Adrenal gland (tissue), 12 donors: ENCODE data around the gene ABCB9. TPM values are rescaled to one million over a fixed set of nuclear protein-coding genes. Genes with fewer than 3 reads are reported as not detected.

Experiments
- DNase-seq, 7 donors: peaks; one replicate each; pipeline ENCODE4 v3.0.0-alpha.2; 2019 to 2020
- H3K27ac ChIP-seq, 5 donors: fragments of 200-600 bp; sonication (generic) in 4 of 5; 1 replicate in 3 of 5; 2 replicates in 2 of 5; pipeline versions ENCODE4 v1.5.1 to v1.8.0; 2016 to 2020; ENCODE audit warnings: mild to moderate bottlenecking in 1 of 5
- H3K27me3 ChIP-seq: fragments of 200-600 bp; 2 replicates; pipeline ENCODE4 v1.8.0; 2021
- H3K36me3 ChIP-seq, 2 donors: fragments of 200-600 bp; replicated peaks in 1 of 2; 1 replicate in 1 of 2; 2 replicates in 1 of 2; pipeline versions ENCODE4 v1.5.1 to v1.8.0; 2018 to 2022
- H3K4me1 ChIP-seq, 2 donors: fragments of 200-600 bp; replicated peaks in 1 of 2; 1 replicate in 1 of 2; 2 replicates in 1 of 2; pipeline versions ENCODE4 v1.5.1 to v1.8.0; 2018 to 2021
- H3K4me3 ChIP-seq, 4 donors: fragments of 200-600 bp; sonication (generic) in 3 of 4; one replicate each; pipeline ENCODE4 v1.5.1; 2016 to 2018
- H3K9me3 ChIP-seq, 3 donors: fragments of 200-600 bp; sonication (generic) in 1 of 3; replicated peaks in 1 of 3; 1 replicate in 2 of 3; 2 replicates in 1 of 3; pipeline versions ENCODE4 v1.5.1 to v1.8.0; 2016 to 2021
- CTCF ChIP-seq, 6 experiments: fragments of 450-650 bp in 4 of 6; fragments of 200-600 bp in 2 of 6; sonication (generic) in 1 of 6; IDR thresholded peaks; 1 replicate in 5 of 6; 2 replicates in 1 of 6; pipeline versions ENCODE4 v1.5.1 to v1.8.0; 2016 to 2021; ENCODE audit warnings: antibody characterized with exemption in 6 of 6, mild to moderate bottlenecking in 2 of 6, moderate library complexity in 1 of 6
- POLR2A ChIP-seq, 2 donors: fragments of 450-650 bp; IDR thresholded peaks; one replicate each; pipeline ENCODE4 v1.6.1; 2017; ENCODE audit warnings: antibody characterized with exemption in 2 of 2, mild to moderate bottlenecking in 2 of 2, moderate library complexity in 1 of 2
- WGBS, 4 donors: extraction: QIAGEN DNeasy Blood & Tissue Kit in 2 of 4; methylation state at CpG; one replicate each; pipeline versions ENCODE4 v1.1.5 to v1.1.7; 2013 to 2017; 5-methylcytosine and 5-hydroxymethylcytosine counted together
- intact Hi-C, 2 donors: fragments of 100-400 bp; cut with DNase I; formaldehyde crosslinking; loops; one replicate each; pipeline versions ENCODE4 v1.14.1 to v1.15.0; 2022 to 2023
- polyA plus RNA-seq, 3 donors: library from polyadenylated mRNA; stranded (reverse); fragments of 200-250 nt in 2 of 3; fragments of 350-450 nt in 1 of 3; fragmentation: Illumina TruSeq in 1 of 3; extraction: RNeasy Lipid Tissue Mini Kit (QIAGEN cat#74804) in 1 of 3; gene quantifications; one replicate each; pipeline ENCODE4 v1.2.3, GENCODE V29; 2013 to 2014
- total RNA-seq, 9 donors: library from RNA; depleted of rRNA in 4 of 9; stranded (reverse); fragments of >200 nt in 4 of 9; fragments of 120-200 nt in 1 of 9; fragmentation: NEBNext Ultra II Directional in 1 of 9; extraction: Animal tissue kit (Norgen Biotek cat#: 25700) in 1 of 9; gene quantifications; one replicate each; pipeline versions ENCODE4 v1.1.0 to v1.2.4, GENCODE V29; 2013 to 2023
- donor health status: healthy with polysubstance abuse.
- donor health status: Bipolar disorder and iron deficiency.
- donor health status: DM: yes; HTN: yes; CAD: no.
- donor health status: DM: no; HTN: no; CAD: no.
- donor health status: DM: no; HTN: no; CAD: no.
- donor health status: DM: yes; HTN: yes; CAD: no.

Gene ABCB9
- total and polyA plus RNA-seq, 12 donors, result 2.0 to 10.0 (median 6.2) TPM

- Histone ChIP-seq H3K4me1 (peaks cover 14 to 20% of the 10 kb centered on the region in 2 donors), H3K36me3 (no peaks in the 10 kb centered on the region), H3K27me3 (no peaks in the 10 kb centered on the region), H3K4me3 (no peak overlapping the region), H3K27ac (no peak overlapping the region), H3K9me3 (no peaks in the 10 kb centered on the region)
- TF ChIP-seq POLR2A (IDR thresholded peaks at IDR 0.05) (no peak), CTCF (IDR thresholded peaks at IDR 0.05) (no peak)
- WGBS, 4 donors, result 54 to 69% (median 63%) methylated on average over 4 of the region's 4 CpGs
- intact Hi-C loops, result no loop called here
- DNase-seq, result no peak
Observed at GRCh38 chr12:122969676-122970075, 3.4 kb upstream of the ABCB9 start.

- no peaks in the 10 kb centered on the region for H3K9me3 ChIP-seq
- WGBS, 4 donors, result 74 to 82% (median 80%) methylated on average over 2 of the region's 2 CpGs
- H3K27me3 ChIP-seq, result no peaks in the 10 kb centered on the region
- intact Hi-C loops, result no loop called here
- no peaks in the 10 kb centered on the region for H3K36me3 ChIP-seq
- no peak overlapping the region for H3K27ac ChIP-seq
- TF ChIP-seq POLR2A (IDR thresholded peaks at IDR 0.05) (no peak), CTCF (IDR thresholded peaks at IDR 0.05) (no peak)
- no peak overlapping the region for H3K4me3 ChIP-seq
- H3K4me1 ChIP-seq, result peaks cover 17 to 27% of the 10 kb centered on the region in 2 donors
- no peak for DNase-seq
Observed at GRCh38 chr12:122968104-122968503, 1.8 kb upstream of the ABCB9 start.

DNA sequence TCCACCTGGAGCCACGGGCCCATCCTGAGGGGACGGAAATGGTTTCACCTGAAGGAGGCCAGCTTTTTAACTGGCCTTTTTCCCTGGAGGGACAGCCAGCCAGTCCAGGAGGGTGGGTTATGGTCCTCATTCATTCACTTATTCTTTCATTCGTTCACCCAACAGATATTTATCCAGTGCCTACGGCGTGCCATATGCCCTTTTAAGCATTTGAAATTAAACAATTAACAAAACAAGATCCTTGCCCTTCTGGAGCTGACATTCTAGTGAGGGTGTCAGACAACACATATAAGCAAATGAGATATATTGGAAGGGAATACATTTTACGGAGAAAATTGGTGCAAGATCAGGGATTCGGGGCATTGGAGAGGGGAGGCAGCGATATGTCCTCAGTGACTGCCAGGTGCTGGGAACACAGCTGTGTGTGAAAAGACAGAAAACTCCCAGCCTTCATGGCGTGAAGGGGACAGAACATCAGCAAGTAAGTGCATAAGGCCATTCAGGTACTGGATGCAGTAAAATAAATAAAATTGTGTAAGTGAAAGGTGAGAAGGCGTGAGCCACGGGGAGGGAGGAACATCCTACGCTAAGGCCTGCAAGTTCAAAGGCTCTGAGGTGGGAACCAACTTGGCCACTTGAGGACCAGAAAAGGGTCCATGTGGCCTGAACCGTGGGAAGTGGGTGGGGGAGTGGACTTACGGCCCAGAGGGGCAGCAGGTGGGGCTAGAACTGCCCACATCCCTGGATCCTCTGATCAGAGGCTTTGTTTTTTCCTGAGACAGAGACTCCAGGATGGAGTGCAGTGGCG, 684 bp upstream of the ABCB9 start:
- Histone ChIP-seq H3K4me3 (peak overlapping the region in 1 of 4 donors; percentile 89), H3K9me3 (no peaks in the 10 kb centered on the region), H3K27me3 (no peaks in the 10 kb centered on the region), H3K36me3 (no peaks in the 10 kb centered on the region), H3K4me1 (peaks cover 17 to 27% of the 10 kb centered on the region in 2 donors), H3K27ac (peak overlapping the region in 2 of 5 donors; percentile 51 to 73)
- intact Hi-C loops, result no loop called here
- WGBS, 4 donors, result 57 to 66% (median 58%) methylated on average over 14 to 15 of the region's 15 CpGs
- TF ChIP-seq POLR2A (IDR thresholded peaks at IDR 0.05), result no peak
- TF ChIP-seq CTCF (IDR thresholded peaks at IDR 0.05), result no peak
- no peak for DNase-seq

GRCh38 chr12:122965321-122965751, 927 bp downstream of the ABCB9 start:
- Histone ChIP-seq H3K9me3 (no peaks in the 10 kb centered on the region), H3K27me3 (no peaks in the 10 kb centered on the region), H3K36me3 (no peaks in the 10 kb centered on the region), H3K4me1 (peaks cover 17 to 27% of the 10 kb centered on the region in 2 donors), H3K27ac (no peak overlapping the region), H3K4me3 (peak overlapping the region in 1 of 4 donors; percentile 89)
- intact Hi-C loops, result no loop called here
- peak in 2 of 7 donors; percentile 26 for DNase-seq
- 22 to 64% (median 59%) methylated on average over 2 to 12 of the region's 12 CpGs for WGBS, 4 donors
- TF ChIP-seq CTCF (IDR thresholded peaks at IDR 0.05) (no peak), POLR2A (IDR thresholded peaks at IDR 0.05) (no peak)
